OCI-LY1 (cell line): ENCODE data around the gene KIF23.
A peak's percentile ranks its signal among the peaks of the same experiment; 100 is the strongest.

Experiments used
- H2AFZ ChIP-seq: fragments of 200-600 bp; sonication (generic), shearing (Covaris generic); 2 replicates; pipeline ENCODE4 v1.6.0; 2014; ENCODE audit warnings: antibody characterized with exemption, mild to moderate bottlenecking, low read length
- H3F3A ChIP-seq: fragments of 200-600 bp; sonication (generic), shearing (Covaris generic); 2 replicates; pipeline ENCODE4 v1.6.0; 2014; ENCODE audit warnings: mild to moderate bottlenecking, antibody characterized with exemption, low read length, moderate library complexity; ENCODE audit not compliant: insufficient read depth
- H3K27ac ChIP-seq: fragments of 200-600 bp; sonication (generic); 2 replicates; pipeline ENCODE4 v1.5.1; 2014; ENCODE audit warnings: low read length, mixed run types, mild to moderate bottlenecking, low read depth; ENCODE audit not compliant: poor library complexity, severe bottlenecking
- H3K27me3 ChIP-seq: fragments of 200-600 bp; sonication (generic); 2 replicates; pipeline ENCODE4 v1.6.0; 2014; ENCODE audit warnings: antibody characterized with exemption, mild to moderate bottlenecking, low read length, moderate library complexity; ENCODE audit not compliant: insufficient read depth
- H3K36me3 ChIP-seq: fragments of 200-600 bp; sonication (generic); 2 replicates; pipeline ENCODE4 v1.6.1; 2014; ENCODE audit warnings: mild to moderate bottlenecking, antibody characterized with exemption, low read length, moderate library complexity, mixed read lengths; ENCODE audit not compliant: insufficient read depth
- H3K4me1 ChIP-seq: fragments of 200-600 bp; sonication (generic); 2 replicates; pipeline ENCODE4 v1.5.1; 2014; ENCODE audit warnings: mild to moderate bottlenecking, low read length, moderate library complexity; ENCODE audit not compliant: insufficient read depth, severe bottlenecking
- H3K4me2 ChIP-seq: fragments of 200-600 bp; sonication (generic), shearing (Covaris generic); 2 replicates; pipeline ENCODE4 v1.6.1; 2014; ENCODE audit warnings: low read length
- H3K4me3 ChIP-seq: fragments of 200-600 bp; sonication (generic); 2 replicates; pipeline ENCODE4 v1.5.1; 2014; ENCODE audit warnings: low read length, low read depth, mild to moderate bottlenecking, mixed read lengths; ENCODE audit not compliant: poor library complexity, severe bottlenecking
- H3K79me2 ChIP-seq: fragments of 200-600 bp; shearing (Covaris generic); 2 replicates; pipeline ENCODE4 v1.6.1; 2016; ENCODE audit warnings: mixed run types, low read length, mixed read lengths; ENCODE audit not compliant: insufficient read depth
- H3K9ac ChIP-seq: fragments of 200-600 bp; sonication (generic), shearing (Covaris generic); 2 replicates; pipeline ENCODE4 v1.6.1; 2014; ENCODE audit warnings: mild to moderate bottlenecking, low read length, mixed read lengths
- H3K9me2 ChIP-seq: fragments of 200-600 bp; sonication (generic), shearing (Covaris generic); 2 replicates; pipeline ENCODE4 v1.6.1; 2014; ENCODE audit warnings: low read depth, mild to moderate bottlenecking, low read length, mixed read lengths
- H3K9me3 ChIP-seq: fragments of 200-600 bp; shearing (Covaris generic); 2 replicates; pipeline ENCODE4 v1.6.1; 2014; ENCODE audit warnings: low read length, mixed read lengths
- H4K20me1 ChIP-seq: fragments of 200-600 bp; sonication (generic), shearing (Covaris generic); 2 replicates; pipeline ENCODE4 v1.6.0; 2016; ENCODE audit warnings: mild to moderate bottlenecking, low read length; ENCODE audit not compliant: insufficient read depth
- EZH2 ChIP-seq: fragments of 200-600 bp; sonication (generic), shearing (Covaris generic); IDR thresholded peaks from 2 replicates; pipeline ENCODE4 v1.8.0; 2017; ENCODE audit warnings: borderline replicate concordance, mixed run types, mild to moderate bottlenecking, antibody characterized with exemption, low read length, moderate library complexity, mixed read lengths
- TF ChIP-seq, protein P1 (sequence below): fragments of 200-600 bp; sonication (generic), shearing (Covaris generic); IDR thresholded peaks from 2 replicates; pipeline ENCODE4 v1.5.1; 2017; ENCODE audit warnings: mild to moderate bottlenecking, antibody characterized with exemption, low read length, moderate library complexity, mixed read lengths

KIF23 gene

GRCh38 chr15:69451951-69452691 is 38.0 kb downstream of the KIF23 start:
- Histone ChIP-seq H3K9ac (peak overlapping the region; percentile 71), H3K27ac (peak overlapping the region; percentile 77)
- no peak for TF ChIP-seq EZH2
- TF ChIP-seq, protein P1, sequence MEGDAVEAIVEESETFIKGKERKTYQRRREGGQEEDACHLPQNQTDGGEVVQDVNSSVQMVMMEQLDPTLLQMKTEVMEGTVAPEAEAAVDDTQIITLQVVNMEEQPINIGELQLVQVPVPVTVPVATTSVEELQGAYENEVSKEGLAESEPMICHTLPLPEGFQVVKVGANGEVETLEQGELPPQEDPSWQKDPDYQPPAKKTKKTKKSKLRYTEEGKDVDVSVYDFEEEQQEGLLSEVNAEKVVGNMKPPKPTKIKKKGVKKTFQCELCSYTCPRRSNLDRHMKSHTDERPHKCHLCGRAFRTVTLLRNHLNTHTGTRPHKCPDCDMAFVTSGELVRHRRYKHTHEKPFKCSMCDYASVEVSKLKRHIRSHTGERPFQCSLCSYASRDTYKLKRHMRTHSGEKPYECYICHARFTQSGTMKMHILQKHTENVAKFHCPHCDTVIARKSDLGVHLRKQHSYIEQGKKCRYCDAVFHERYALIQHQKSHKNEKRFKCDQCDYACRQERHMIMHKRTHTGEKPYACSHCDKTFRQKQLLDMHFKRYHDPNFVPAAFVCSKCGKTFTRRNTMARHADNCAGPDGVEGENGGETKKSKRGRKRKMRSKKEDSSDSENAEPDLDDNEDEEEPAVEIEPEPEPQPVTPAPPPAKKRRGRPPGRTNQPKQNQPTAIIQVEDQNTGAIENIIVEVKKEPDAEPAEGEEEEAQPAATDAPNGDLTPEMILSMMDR: no peak

DNA sequence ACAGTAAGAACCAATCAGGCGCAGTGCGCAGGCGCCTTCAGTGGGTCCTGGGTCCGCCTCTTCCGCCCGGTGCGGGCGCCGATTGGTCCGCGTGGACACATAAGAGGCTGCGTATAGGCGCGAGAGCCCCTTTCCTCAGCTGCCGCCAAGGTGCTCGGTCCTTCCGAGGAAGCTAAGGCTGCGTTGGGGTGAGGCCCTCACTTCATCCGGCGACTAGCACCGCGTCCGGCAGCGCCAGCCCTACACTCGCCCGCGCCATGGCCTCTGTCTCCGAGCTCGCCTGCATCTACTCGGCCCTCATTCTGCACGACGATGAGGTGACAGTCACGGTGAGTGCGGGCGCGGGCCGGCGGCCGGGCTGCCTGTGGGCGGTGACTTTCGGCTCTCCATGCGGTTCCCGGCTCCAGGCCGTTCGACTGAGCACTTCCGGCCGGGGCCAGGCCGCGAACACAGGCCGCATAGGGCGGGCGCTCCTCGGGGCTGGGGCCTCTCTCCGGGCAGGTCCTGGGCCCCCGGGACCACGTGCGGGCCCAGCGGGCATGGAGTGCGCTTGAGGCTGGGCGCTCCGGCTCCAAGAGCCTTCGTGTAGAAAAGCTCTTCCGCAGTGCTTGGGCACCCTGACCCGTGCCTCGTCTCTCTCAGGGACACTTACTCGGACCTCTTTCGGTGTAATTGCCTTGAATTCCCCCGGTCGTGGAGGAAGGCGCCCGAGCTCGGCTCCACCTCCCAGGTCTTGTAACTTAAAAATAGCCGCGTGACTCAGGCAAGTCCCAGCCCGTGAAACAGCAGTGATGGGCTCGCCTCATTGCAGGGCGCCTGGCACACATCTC is 38.8 kb downstream of the KIF23 start, which contains the start of gene RPLP1:
TSS of gene RPLP1 (plus strand) at position 127 of the 830 bp plus-strand sequence. CDS start at position 258, 131 bp downstream.
- no peaks in the 10 kb centered on the region for H4K20me1 ChIP-seq
- peaks cover 28% of the 10 kb centered on the region for H3K4me1 ChIP-seq
- no peaks in the 10 kb centered on the region for H3K9me3 ChIP-seq
- peak within 1 kb of the TSS; percentile 100 for H3K4me3 ChIP-seq
- no peaks in the 10 kb centered on the region for H3K9me2 ChIP-seq
- peak within 1 kb of the TSS; percentile 17; the same call in 1 of the 2 replicates for H2AFZ ChIP-seq
- H3K79me2 ChIP-seq: peaks cover 25% of the 10 kb centered on the region
- TF ChIP-seq, protein P1: no peak
- TF ChIP-seq EZH2: no peak
- peak within 1 kb of the TSS; percentile 95 for H3K9ac ChIP-seq
- no peaks in the 10 kb centered on the region for H3K27me3 ChIP-seq
- H3K4me2 ChIP-seq: peak within 1 kb of the TSS; percentile 93
- H3K27ac ChIP-seq: peak within 1 kb of the TSS; percentile 77
- H3F3A ChIP-seq: peaks cover 16% of the 10 kb centered on the region
- H3K36me3 ChIP-seq: peaks cover 56% of the 10 kb centered on the region

More at GRCh38 chr15:69451951-69452691, 38.0 kb downstream of the KIF23 start:
- no peaks in the 10 kb centered on the region for H3K9me2 ChIP-seq
- H2AFZ ChIP-seq: peak overlapping the region; percentile 17; the same call in 1 of the 2 replicates
- peak overlapping the region; percentile 100 for H3K4me3 ChIP-seq
- no peaks in the 10 kb centered on the region for H3K9me3 ChIP-seq
- peak overlapping the region; percentile 65 for H3K4me2 ChIP-seq
- H3K27me3 ChIP-seq: no peaks in the 10 kb centered on the region
- H3K4me1 ChIP-seq: peaks cover 28% of the 10 kb centered on the region
- peaks cover 25% of the 10 kb centered on the region for H3K79me2 ChIP-seq
- H4K20me1 ChIP-seq: no peaks in the 10 kb centered on the region
- H3K36me3 ChIP-seq: peaks cover 55% of the 10 kb centered on the region
- H3F3A ChIP-seq: peaks cover 16% of the 10 kb centered on the region

DNA sequence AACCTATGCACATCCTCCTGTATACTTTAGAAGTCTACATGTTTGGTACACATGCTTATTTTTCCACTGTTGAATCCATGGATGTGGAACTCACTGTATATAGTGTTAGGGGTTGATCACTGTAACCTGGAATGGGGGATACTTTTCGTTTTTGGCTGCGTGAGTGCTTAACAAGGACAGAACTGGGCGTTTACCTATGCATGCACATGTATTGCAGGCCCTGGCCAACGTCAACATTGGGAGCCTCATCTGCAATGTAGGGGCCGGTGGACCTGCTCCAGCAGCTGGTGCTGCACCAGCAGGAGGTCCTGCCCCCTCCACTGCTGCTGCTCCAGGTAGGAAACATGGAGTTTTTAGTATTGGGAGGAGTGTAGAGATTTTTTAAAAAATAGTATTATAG is 40.8 kb downstream of the KIF23 start:
- Histone ChIP-seq H4K20me1 (no peaks in the 10 kb centered on the region), H3F3A (peaks cover 16% of the 10 kb centered on the region), H3K4me3 (peak overlapping the region; percentile 100), H3K4me2 (peak overlapping the region; percentile 93), H3K27ac (no peak overlapping the region), H3K36me3 (peaks cover 48% of the 10 kb centered on the region), H3K9me2 (no peaks in the 10 kb centered on the region), H2AFZ (no peak overlapping the region), H3K9me3 (no peaks in the 10 kb centered on the region), H3K27me3 (no peaks in the 10 kb centered on the region), H3K4me1 (peaks cover 28% of the 10 kb centered on the region), H3K79me2 (peaks cover 25% of the 10 kb centered on the region), H3K9ac (no peak overlapping the region; the same call in 1 of the 2 replicates)
- TF ChIP-seq EZH2: no peak
- TF ChIP-seq, protein P1: no peak
